HS-27A (cell line): Measurements from ENCODE around the gene NHERF1.

ENCODE experiments used
- DNase-seq: peaks from one replicate; pipeline ENCODE4 v3.0.0-alpha.2; 2012; ENCODE audit warnings: low read depth, missing footprints

Gene NHERF1

GRCh38 chr17:74749279-74750038, 1.0 kb downstream of the NHERF1 start:
- no peak for DNase-seq

GRCh38 chr17:74750039-74750326, 1.6 kb downstream of the NHERF1 start:
- DNase-seq, result no peak

- DNase-seq, result no peak
Observed at GRCh38 chr17:74750327-74751069, 2.1 kb downstream of the NHERF1 start.

- no peak for DNase-seq
Observed at GRCh38 chr17:74752415-74752814, 4.0 kb downstream of the NHERF1 start.

GRCh38 chr17:74752822-74753401, 4.5 kb downstream of the NHERF1 start:
- DNase-seq, result no peak

GRCh38 chr17:74754832-74755231, 6.4 kb downstream of the NHERF1 start:
- no peak for DNase-seq

GRCh38 chr17:74755533-74755932, 7.1 kb downstream of the NHERF1 start:
- no peak for DNase-seq

GRCh38 chr17:74756891-74757290, 8.5 kb downstream of the NHERF1 start:
- DNase-seq, result no peak

GRCh38 chr17:74757502-74757901, 9.1 kb downstream of the NHERF1 start:
- DNase-seq, result no peak

GRCh38 chr17:74757931-74758847, 9.8 kb downstream of the NHERF1 start:
- DNase-seq, result no peak

GRCh38 chr17:74758848-74759168, 10.4 kb downstream of the NHERF1 start:
- DNase-seq, result no peak

- no peak for DNase-seq
Observed at GRCh38 chr17:74759243-74759801, 10.9 kb downstream of the NHERF1 start.

- no peak for DNase-seq
Observed at GRCh38 chr17:74759941-74760340, 11.5 kb downstream of the NHERF1 start.

GRCh38 chr17:74760404-74761105, 12.1 kb downstream of the NHERF1 start:
- no peak for DNase-seq

- DNase-seq, result no peak
Observed at GRCh38 chr17:74761419-74761818, 13.0 kb downstream of the NHERF1 start.

- DNase-seq, result no peak
Observed at GRCh38 chr17:74761931-74762330, 13.5 kb downstream of the NHERF1 start.

GRCh38 chr17:74763565-74764387, 15.3 kb downstream of the NHERF1 start:
- DNase-seq, result no peak

GRCh38 chr17:74764751-74765286, 16.4 kb downstream of the NHERF1 start:
- no peak for DNase-seq

GRCh38 chr17:74766413-74766812, 18.0 kb downstream of the NHERF1 start:
- DNase-seq, result no peak

GRCh38 chr17:74767111-74767516, 18.7 kb downstream of the NHERF1 start:
- no peak for DNase-seq
